LNCAP (cell line): ENCODE measurements around the gene RNU5D-1.

ENCODE experiments used
- CTCF ChIP-seq: fragments of 450-650 bp; IDR thresholded peaks from 2 replicates; pipeline ENCODE4 v1.5.1; 2017; ENCODE audit warnings: mild to moderate bottlenecking

Gene RNU5D-1

GRCh38 chr1:44740179-44740617 lies 9.2 kb upstream of the RNU5D-1 start:
- no peak for TF ChIP-seq CTCF

- TF ChIP-seq CTCF = no peak
These were observed 8.6 kb upstream of the RNU5D-1 start, which contains the start of gene KIF2C for GRCh38 chr1:44739307-44740178. Gene KIF2C, plus strand, starts transcription at chr1:44739837. Its CDS starts 96 bp downstream, at chr1:44739933.

GRCh38 chr1:44735992-44736391 lies 5.0 kb upstream of the RNU5D-1 start:
- TF ChIP-seq CTCF = no peak

- TF ChIP-seq CTCF = no peak
These were observed 2.8 kb upstream of the RNU5D-1 start for GRCh38 chr1:44733784-44734183.

- no peak for TF ChIP-seq CTCF
These were observed 2.4 kb upstream of the RNU5D-1 start for GRCh38 chr1:44733365-44733764.

- TF ChIP-seq CTCF = no peak
These were observed 5.8 kb downstream of the RNU5D-1 start for GRCh38 chr1:44724955-44725698.

- no peak for TF ChIP-seq CTCF
These were observed 6.5 kb downstream of the RNU5D-1 start for GRCh38 chr1:44724296-44724954.
